ENCODE results near the gene COL4A4.
"Not testable (repeated sequence)": the region's sequence is repeated elsewhere in the genome, so short reads cannot be mapped to it uniquely, and the experiment has no call there.

Gene COL4A4

GRCh38 chr2:227163998-227164762 lies at the start of gene COL4A4, which contains the start of gene COL4A3:
Gene COL4A4, minus strand, starts transcription at chr2:227164205. Its CDS starts 16,722 bp downstream, at chr2:227147483.
Gene COL4A3, plus strand, starts transcription at chr2:227164624. Its CDS starts 103 bp downstream, at chr2:227164727.
- no peak for DNase-seq

DNA sequence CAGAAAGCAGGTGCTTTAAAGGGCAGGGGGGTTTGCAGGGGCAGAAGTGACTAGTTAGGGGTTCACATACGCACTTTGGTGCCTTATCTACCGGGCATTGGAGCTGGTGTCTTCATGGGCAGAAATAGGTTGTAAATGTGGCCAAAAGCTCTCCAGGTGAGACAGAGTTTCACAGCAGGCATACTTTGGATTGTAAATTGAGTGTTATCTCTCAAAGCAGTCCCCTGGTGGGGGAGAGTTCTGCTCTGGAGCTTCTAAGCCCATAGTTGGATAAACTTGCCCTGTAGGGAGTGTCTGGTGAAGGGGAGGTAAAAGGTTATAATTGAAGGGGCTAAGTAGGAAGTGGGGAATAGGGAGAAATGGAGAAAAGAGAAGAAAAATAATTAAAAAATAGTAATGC lies 43.6 kb upstream of the COL4A4 start:
- no peak for DNase-seq

DNA sequence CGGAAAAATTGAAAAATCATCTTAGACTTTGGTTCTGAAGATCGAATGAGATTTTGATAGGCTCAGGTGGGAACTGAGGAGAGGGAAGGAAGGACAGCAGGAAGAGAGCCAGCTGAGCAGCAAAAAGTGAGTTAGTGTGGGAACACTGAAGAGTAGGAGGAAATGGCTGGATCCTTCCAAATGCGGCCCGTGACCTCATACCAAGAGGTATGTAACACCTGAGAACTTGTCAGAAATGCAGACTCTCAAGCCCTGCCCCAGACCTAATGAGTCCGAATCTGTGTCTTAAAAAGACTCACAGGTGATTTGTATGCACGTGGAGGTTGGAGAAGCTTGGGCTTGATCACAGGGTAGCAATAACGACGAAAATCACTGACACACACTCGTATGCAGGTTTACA lies 42.4 kb upstream of the COL4A4 start:
- no peak for DNase-seq

DNA sequence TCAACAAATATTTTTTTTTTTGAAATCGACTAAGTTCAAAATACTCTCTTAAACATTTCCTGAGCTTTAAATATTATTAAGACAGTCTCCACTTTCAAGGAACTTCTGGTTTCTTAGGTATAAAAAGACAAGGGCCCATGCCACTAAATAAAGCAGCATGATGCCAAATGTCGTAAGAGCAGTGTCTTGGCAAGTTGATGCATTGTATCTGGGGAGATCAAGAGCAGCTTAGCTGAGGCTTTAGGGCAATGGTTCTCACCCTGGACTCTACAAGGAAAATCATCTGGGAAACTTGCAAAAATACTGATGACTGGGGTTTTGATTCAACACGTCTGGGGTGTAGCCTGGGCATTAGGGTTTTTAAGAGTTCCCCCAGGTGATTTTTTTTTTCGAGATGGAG lies 41.7 kb upstream of the COL4A4 start:
- DNase-seq = no peak

DNA sequence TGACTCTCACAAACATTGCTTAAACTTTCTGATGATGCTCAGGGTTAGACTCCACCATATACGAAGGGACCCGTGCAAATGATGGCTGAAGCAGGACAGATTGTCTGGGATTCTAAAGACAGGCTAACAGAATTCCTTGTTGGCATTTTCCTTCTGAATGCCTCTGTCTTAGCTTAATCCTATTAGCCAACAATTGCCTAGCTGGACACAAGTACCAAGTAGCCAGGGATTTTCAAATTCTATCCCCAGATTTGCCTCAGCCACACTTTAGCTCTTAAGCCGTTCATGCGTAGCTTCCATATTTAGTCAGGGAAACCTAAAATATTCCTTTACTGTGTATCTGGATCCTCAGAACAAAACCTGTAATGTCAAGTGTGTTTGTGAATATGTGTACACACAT lies 40.4 kb upstream of the COL4A4 start:
- DNase-seq = no peak

DNA sequence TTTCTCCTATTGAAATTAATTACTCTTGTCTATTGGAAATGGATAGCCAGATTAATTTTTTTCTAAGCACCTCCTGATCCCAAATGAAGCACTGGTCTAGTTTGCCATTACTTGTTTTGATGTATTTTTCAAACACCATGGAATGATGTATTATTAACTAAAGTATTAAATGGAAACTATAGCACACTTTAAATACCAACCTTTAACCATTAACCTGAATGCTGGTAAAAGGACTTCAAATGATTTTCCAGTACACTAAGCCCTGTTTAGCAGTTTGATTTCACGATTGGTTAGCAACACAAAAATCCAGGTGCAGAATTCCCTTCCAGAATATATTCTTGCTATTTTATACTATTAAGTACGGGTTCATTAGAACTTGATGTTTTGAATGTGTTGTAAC lies 37.8 kb upstream of the COL4A4 start:
- DNase-seq = no peak

DNA sequence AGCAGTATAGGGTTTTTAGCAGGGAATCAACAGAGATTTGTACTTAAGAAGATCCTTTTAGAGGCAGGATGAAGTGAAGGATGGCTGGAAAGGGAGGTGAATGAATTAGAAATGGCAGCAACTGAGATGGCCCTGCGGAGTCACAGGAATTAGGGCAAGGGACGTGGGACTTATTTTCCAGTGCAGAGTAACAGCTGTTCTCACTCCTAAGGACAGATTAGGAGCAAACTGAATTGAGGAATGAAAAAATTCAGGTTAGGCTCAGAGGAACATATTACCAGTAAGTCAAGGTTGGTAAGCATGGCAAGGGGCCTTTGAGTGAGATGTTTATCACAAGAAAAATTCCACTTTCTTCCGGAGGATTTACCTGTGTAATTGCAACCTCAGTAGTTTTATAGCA lies 34.9 kb upstream of the COL4A4 start:
- no peak for DNase-seq

DNA sequence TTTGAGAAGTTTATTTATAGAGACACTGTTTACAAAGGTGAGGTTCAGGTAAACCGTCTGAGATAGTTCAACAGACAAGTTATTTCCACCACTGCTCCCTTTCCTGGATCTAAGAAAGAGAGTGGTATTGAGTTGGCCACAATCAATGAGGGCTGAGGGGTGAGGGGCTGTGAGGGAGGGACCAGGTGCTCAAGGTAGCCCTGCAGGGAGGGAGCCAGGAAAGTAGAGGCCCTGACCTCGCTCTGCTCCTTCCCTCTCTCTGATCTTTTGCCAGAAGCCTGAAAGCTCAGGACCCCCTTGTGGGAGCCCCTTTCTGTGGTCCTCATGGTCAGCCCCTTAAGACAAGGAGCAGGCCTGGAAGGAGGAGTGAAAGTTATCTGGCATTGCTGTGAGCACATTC lies 30.2 kb upstream of the COL4A4 start:
- DNase-seq = no peak

DNA sequence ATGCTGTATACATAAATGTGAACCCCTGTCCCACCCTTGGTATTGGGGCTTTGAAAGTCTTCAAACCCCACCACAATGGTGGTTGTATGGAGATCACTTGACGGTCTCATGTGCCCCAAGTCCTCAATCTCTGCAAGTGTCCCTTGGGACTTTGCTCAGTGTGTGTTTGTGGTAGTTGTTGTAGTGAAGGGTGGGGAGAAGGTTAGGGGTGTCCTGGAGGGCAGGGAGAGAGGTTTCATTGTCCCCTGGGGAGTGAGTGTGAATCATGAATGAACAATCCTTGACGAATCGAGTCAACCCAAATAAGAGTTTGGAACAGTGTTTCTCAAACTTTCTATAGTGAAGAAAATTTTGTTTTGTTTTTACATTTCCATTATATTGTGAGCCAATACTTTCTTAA lies 28.5 kb upstream of the COL4A4 start:
- no peak for DNase-seq

GRCh38 chr2:227191367-227191766 lies 27.4 kb upstream of the COL4A4 start:
- DNase-seq = no peak

DNA sequence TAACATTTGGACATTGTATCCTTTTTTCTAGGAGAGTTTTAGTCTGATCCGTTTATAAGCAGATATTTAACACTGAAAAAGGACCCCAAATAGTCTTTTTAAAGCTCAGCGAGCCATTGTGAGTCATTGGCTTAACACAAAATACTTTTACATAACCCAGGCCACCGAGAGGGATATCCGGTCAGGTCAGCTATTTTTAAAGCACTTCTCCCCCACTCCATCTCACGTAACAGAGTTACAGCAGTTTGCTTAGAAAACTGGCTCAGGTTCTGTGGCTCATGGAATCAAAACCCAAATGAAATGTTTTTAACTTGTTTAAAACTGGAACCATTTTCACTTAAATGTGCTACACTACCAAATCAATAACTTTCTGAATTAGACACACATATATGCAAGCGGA lies 24.3 kb upstream of the COL4A4 start:
- DNase-seq = no peak

DNA sequence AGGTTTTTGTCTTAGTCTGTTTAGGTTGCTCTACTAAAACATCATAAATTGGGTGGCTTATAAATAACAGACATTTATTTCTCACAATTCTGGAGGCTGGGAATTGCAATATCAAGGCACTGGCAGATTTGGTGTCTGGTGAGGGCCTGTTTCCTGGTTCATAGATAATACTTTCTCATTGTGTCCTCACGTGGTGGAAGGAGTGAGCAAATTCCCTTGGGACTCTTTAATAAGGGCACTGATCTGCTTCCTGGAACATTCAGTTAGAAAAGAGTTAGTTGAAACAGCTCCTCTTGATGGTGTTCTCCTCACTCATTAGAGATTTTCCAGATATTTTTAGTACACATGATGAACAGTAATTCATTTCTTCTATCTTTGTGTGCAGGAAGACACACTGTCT lies 22.7 kb upstream of the COL4A4 start:
- no peak for DNase-seq

- no peak for DNase-seq
These were observed 21.7 kb upstream of the COL4A4 start for GRCh38 chr2:227185615-227186232.

DNA sequence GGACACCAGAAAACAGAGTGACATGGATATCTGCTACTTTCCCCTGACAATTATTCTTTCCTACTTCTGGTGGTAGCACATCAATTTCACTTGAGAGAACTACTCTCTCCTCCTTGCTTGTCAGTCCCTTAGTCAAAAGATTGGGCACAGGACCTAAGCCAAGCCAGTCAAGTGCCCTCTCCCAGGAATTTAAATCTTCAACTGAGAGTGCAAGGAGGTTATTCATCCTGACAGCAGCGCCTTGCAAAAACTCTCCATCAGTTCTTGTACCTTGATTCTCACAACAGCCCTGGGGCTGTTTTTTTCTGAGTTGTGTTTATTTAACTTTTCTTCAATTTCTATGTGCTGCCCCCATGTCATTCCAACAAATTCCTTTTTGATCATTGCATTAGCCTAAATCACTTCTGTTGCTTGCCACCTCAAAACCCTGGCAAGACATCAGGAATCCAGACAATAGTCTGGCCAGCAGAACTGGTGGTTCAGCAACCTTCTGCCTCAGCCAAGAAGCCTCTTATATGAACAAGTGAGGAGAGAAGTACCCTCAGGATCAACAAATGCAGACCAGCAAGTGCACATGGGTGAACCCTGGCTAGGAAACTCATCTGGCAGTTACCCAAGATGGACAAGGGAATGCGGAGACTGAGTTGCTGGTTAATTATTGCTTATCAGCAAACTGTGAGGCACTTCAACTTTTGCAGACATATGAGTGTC lies 19.8 kb upstream of the COL4A4 start:
- no peak for DNase-seq

- DNase-seq = no peak
These were observed 18.8 kb upstream of the COL4A4 start for GRCh38 chr2:227182765-227183164.

DNA sequence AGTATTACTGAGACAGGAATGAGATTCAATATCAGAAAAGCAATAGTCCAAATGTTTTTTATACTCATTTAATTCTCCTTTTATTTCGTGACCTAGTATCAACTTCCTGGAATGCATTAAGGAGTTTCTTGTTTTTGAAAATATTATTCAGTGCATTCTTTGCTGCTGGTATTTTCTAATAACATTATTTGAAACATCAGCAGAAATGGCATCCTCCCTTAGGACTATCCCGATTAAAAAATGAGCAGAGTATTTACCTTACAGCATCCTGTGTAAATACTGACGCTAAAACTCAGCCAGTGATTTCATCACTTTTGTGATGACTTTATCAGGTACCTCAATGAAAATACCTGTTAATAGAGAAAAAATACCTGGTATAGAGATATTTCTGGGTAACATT lies 16.8 kb upstream of the COL4A4 start:
- no peak for DNase-seq

DNA sequence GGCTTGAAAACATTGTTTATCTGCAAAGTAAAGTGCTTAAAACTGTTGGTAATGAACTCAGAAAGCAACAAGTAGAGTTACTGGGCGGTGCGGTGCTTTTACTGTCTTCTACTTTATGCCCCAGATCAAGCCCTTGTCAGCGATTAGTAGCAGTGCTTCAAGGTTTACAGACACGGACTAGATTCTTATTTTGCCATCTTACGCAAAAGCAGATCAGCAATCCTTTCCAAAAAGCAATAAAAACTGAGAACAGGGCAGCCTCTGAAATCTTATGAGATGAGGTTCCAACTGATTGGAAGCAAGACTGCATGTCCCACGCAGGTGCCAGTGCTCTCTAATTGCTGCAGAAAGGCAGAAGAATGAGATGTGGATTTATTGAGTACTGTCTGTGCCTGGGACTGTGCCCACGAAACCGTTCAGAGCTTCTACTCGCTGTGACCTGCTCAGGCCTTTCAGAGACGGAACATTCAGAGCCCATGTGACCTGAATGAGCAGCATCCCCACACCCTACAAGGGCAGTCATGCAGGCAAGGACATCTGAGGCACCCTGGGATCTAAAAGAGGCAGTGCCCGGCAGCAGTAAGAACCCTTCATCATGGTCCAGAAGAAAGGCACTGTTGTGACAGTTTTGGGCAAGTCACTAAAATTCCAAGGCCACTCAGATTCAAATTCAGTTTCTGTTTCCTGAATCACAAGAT lies 16.1 kb upstream of the COL4A4 start:
- DNase-seq = no peak

- DNase-seq = no peak
These were observed 13.8 kb upstream of the COL4A4 start for GRCh38 chr2:227177592-227178336.

GRCh38 chr2:227171779-227172178 lies 7.8 kb upstream of the COL4A4 start:
- DNase-seq = not testable (repeated sequence)

- DNase-seq = no peak
These were observed 822 bp upstream of the COL4A4 start for GRCh38 chr2:227164763-227165291.

GRCh38 chr2:227163485-227163997 lies 464 bp downstream of the COL4A4 start:
- DNase-seq = no peak

DNA sequence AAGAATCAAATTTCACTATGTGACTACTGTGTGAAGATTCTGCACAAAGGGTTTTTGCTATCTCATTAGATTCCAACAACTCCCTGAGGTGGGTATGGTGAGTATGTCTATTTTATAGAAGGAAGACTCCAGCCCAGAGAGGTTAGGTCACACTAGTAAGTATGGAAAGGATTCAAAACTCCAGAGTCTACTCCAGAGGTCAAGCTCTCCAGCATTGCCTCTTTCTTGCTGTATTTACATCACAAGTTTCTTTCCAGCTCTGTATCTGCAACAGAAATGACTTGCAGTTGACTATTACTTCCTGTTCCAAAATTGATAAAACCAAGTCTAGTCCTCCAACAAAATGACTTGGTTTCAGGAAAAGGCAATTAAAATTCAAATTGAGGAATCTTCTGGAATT lies 2.1 kb downstream of the COL4A4 start:
- no peak for DNase-seq
